HG03095 (cell line): ENCODE measurements around the gene UGT1A3.

Source experiments
- ATAC-seq: cut with Tn5 transposase; IDR thresholded peaks from one replicate; pipeline ENCODE4 v1.9.1; 2021; ENCODE audit warnings: moderate library complexity; ENCODE audit not compliant: unreplicated experiment

Gene UGT1A3

DNA sequence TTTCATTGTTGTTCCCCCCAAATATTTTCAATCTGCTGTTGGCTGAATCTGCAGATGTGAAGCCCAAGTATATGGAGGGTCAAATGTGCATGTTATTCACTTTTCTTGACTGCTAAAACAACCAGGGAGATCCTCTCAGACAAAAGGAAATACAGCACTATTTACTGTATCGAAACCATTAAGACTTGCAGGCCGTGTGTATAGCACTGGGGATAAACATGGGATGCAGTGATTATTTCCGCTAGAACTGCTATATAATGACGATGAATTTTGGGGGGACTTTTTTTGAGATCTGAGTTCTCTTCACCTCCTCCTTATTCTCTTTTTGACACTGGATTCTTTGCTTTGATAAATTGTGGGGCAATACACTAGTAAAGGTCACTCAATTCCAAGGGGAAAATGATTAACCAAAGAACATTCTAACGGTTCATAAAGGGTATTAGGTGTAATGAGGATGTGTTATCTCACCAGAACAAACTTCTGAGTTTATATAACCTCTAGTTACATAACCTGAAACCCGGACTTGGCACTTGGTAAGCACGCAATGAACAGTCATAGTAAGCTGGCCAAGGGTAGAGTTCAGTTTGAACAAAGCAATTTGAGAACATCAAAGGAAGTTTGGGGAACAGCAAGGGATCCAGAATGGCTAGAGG lies 27.7 kb downstream of the UGT1A3 start:
- ATAC-seq, result no peak

- ATAC-seq, result no peak
Measured at GRCh38 chr2:233758141-233758540, 29.3 kb downstream of the UGT1A3 start.

- no peak for ATAC-seq
Measured at GRCh38 chr2:233758849-233759248, 30.0 kb downstream of the UGT1A3 start.

GRCh38 chr2:233760043-233760442 lies 31.2 kb downstream of the UGT1A3 start, which contains the start of gene UGT1A1:
UGT1A1 (plus strand) TSS chr2:233760270; CDS start chr2:233760288, 18 bp downstream.
- ATAC-seq, result no peak

- no peak for ATAC-seq
Measured at GRCh38 chr2:233761040-233761769, 32.4 kb downstream of the UGT1A3 start.

- ATAC-seq, result no peak
Measured at GRCh38 chr2:233764264-233764663, 35.4 kb downstream of the UGT1A3 start.

- ATAC-seq, result no peak
Measured at GRCh38 chr2:233764761-233765160, 35.9 kb downstream of the UGT1A3 start.

DNA sequence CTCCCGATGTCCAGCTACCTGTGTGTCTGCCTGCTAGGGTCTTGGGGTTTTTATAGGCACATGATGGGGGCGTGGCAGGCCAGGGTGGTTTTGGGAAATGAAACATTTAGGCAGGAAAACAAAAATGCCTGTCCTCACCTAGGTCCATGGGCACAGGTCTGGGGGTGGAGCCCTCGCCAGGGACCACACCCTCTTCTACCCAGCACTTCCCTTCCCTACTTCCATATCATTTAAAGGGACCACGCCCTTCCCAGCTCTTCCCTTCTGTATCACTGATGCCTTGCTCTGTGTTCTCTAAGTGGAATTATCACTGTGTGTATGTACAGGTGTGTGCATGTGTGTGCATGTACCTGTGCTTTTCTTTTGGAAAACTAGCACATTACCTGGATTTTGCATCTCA lies 37.6 kb downstream of the UGT1A3 start:
- no peak for ATAC-seq

- ATAC-seq, result no peak
Measured at GRCh38 chr2:233768076-233768475, 39.2 kb downstream of the UGT1A3 start.

- ATAC-seq, result no peak
Measured at GRCh38 chr2:233769260-233769659, 40.4 kb downstream of the UGT1A3 start.

GRCh38 chr2:233772153-233772552 lies 43.3 kb downstream of the UGT1A3 start:
- ATAC-seq, result no peak

GRCh38 chr2:233772583-233772982 lies 43.7 kb downstream of the UGT1A3 start:
- no peak for ATAC-seq

- no peak for ATAC-seq
Measured at GRCh38 chr2:233773854-233774253, 45.0 kb downstream of the UGT1A3 start.

GRCh38 chr2:233775414-233775813 lies 46.6 kb downstream of the UGT1A3 start:
- no peak for ATAC-seq

- no peak for ATAC-seq
Measured at GRCh38 chr2:233778030-233778429, 49.2 kb downstream of the UGT1A3 start, which contains the start of gene MROH2A. MROH2A (plus strand) TSS chr2:233778330; CDS start chr2:233779359, 1,029 bp downstream.

GRCh38 chr2:233779722-233780121 lies 50.9 kb downstream of the UGT1A3 start:
- ATAC-seq, result no peak

DNA sequence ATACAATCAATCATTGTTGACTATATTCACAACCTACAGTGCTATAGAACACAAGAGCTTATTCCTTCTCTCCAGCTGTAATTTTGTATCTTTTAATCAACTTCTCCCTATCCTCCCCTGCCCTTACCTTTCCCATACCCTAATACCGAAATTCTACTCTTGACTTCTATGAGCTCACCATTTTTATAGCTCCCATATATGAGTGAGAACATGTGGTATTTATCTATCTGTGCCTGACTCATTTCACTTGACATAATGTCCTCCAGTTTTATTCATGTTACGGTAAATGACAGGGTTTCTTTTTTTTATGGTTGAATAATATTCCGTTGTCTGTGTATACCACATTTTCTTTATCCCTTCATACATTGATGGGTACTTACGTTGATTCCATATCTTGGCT lies 51.9 kb downstream of the UGT1A3 start:
- no peak for ATAC-seq

DNA sequence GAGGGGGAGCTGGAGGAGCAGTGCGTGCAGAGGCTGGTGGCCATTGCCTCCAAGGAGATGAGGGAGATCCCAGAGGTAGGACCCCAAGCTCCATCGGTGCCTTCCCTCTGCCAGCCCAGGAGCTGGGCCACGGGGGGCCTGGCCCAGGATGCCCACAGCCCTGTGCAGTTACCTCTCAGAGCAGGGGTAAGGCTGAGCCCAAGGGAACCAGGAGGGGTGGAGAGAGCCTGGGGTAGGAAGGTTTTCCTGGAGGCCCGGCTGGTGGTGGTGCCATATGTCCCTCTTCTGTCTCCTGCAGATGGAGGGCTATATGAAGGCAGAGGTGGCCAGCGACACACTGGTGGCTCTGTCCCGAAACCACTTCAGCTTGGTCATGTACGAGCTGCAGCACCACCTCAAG lies 60.7 kb downstream of the UGT1A3 start:
- ATAC-seq, result no peak

- ATAC-seq, result no peak
Measured at GRCh38 chr2:233791151-233791882, 62.5 kb downstream of the UGT1A3 start.

- ATAC-seq, result no peak
Measured at GRCh38 chr2:233791883-233792329, 63.1 kb downstream of the UGT1A3 start.

DNA sequence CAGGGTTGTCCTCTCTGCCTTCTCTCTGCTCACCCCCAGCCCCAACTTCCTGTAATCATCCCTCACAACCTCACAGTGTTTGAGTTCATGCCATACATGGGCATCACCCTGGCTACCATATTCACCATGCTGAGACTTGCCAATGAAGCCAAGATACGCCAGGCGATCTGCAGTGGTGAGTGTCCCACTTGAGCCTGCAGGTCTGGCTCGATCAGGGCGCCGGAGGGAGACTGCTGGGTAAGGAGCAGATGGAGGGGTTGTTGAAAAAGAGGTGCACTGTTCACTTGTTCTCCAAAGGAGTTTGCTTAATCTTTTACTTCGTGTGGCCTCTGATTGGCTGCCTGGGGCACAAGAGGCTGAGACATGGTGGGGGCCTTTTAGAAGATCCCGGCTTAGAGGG lies 63.9 kb downstream of the UGT1A3 start:
- ATAC-seq, result no peak
